ENCODE results near the gene CPPED1. TPM values are rescaled to one million over a fixed set of nuclear protein-coding genes. Genes with fewer than 3 reads are reported as not detected.

Gene CPPED1
- total RNA-seq, 1 experiment from 2014 or later: 7.7 TPM

GRCh38 chr16:12764813-12765488 is 38.7 kb downstream of the CPPED1 start:
- BruUV-seq (replicated peaks): no TSS peak
- no peak overlapping the region for H3K27ac ChIP-seq (ENCODE audit: low read length)
- ChIA-PET POLR2A (ENCODE audit: unreplicated experiment) (no interaction called here), CTCF (no interaction called here)
- no peaks in the 10 kb centered on the region for H3K9me2 ChIP-seq (replicated peaks; ENCODE audit: low read length)
- no peaks in the 10 kb centered on the region for H3K27me3 ChIP-seq (ENCODE audit: low read length)
- no peak overlapping the region for H3K9ac ChIP-seq (ENCODE audit: low read length)
- intact Hi-C loops (cut with micrococcal nuclease): no loop called here
- no peaks in the 10 kb centered on the region for H4K20me1 ChIP-seq (ENCODE audit: low read length)
- no peak overlapping the region for H3K4me3 ChIP-seq (ENCODE audit: low read length)
- ATAC-seq: no peak
- DNase-seq: no peak
- no peak overlapping the region for H2AFZ ChIP-seq (ENCODE audit: low read length)
- TF ChIP-seq EZH2phosphoT487 (IDR thresholded peaks at IDR 0.05; ENCODE audit: borderline replicate concordance, low read length) (no peak), EZH2 (IDR thresholded peaks at IDR 0.05; ENCODE audit: low read length, unreplicated experiment) (no peak), CTCF (conservative IDR thresholded peaks at IDR 0.05; ENCODE audit: low read depth, low read length) (no peak)
- no peak overlapping the region for H3K4me2 ChIP-seq (ENCODE audit: low read length)
- no peaks in the 10 kb centered on the region for H3K4me1 ChIP-seq (ENCODE audit: insufficient read depth, low read length)
- H3K36me3 ChIP-seq (ENCODE audit: low read depth, low read length): no peaks in the 10 kb centered on the region
- no peaks in the 10 kb centered on the region for H3K9me3 ChIP-seq (ENCODE audit: low read length)
- no peaks in the 10 kb centered on the region for H3F3A ChIP-seq (ENCODE audit: low read length, unreplicated experiment)
- no peaks in the 10 kb centered on the region for H3K79me2 ChIP-seq (ENCODE audit: low read length)

- Histone ChIP-seq H3K79me2 (ENCODE audit: low read length) (no peaks in the 10 kb centered on the region), H2AFZ (ENCODE audit: low read length) (no peak overlapping the region), H3K36me3 (ENCODE audit: low read depth, low read length) (no peaks in the 10 kb centered on the region), H3K4me3 (ENCODE audit: low read length) (no peak overlapping the region), H3K27me3 (ENCODE audit: low read length) (no peaks in the 10 kb centered on the region), H3K9me2 (replicated peaks; ENCODE audit: low read length) (no peaks in the 10 kb centered on the region), H3K9me3 (ENCODE audit: low read length) (no peaks in the 10 kb centered on the region), H3K4me2 (ENCODE audit: low read length) (no peak overlapping the region), H3K4me1 (ENCODE audit: insufficient read depth, low read length) (no peaks in the 10 kb centered on the region), H3F3A (ENCODE audit: low read length, unreplicated experiment) (no peaks in the 10 kb centered on the region), H3K9ac (ENCODE audit: low read length) (no peak overlapping the region), H4K20me1 (ENCODE audit: low read length) (no peaks in the 10 kb centered on the region), H3K27ac (ENCODE audit: low read length) (no peak overlapping the region)
- intact Hi-C loops (cut with micrococcal nuclease): no loop called here
- ChIA-PET POLR2A (ENCODE audit: unreplicated experiment) (no interaction called here), CTCF (no interaction called here)
- TF ChIP-seq CTCF (conservative IDR thresholded peaks at IDR 0.05; ENCODE audit: low read depth, low read length): no peak
- TF ChIP-seq EZH2 (IDR thresholded peaks at IDR 0.05; ENCODE audit: low read length, unreplicated experiment): no peak
- TF ChIP-seq EZH2phosphoT487 (IDR thresholded peaks at IDR 0.05; ENCODE audit: borderline replicate concordance, low read length): no peak
- DNase-seq (no peak), ATAC-seq (no peak)
- no TSS peak for BruUV-seq (replicated peaks)
These were observed 40.2 kb downstream of the CPPED1 start for GRCh38 chr16:12763517-12763916.

- intact Hi-C loops (cut with micrococcal nuclease): no loop called here
- H3K4me1 ChIP-seq (ENCODE audit: insufficient read depth, low read length): no peaks in the 10 kb centered on the region
- no peak for DNase-seq
- no peaks in the 10 kb centered on the region for H4K20me1 ChIP-seq (ENCODE audit: low read length)
- H3K9me3 ChIP-seq (ENCODE audit: low read length): no peaks in the 10 kb centered on the region
- no TSS peak for BruUV-seq (replicated peaks)
- H3F3A ChIP-seq (ENCODE audit: low read length, unreplicated experiment): no peaks in the 10 kb centered on the region
- H3K4me3 ChIP-seq (ENCODE audit: low read length): no peak overlapping the region
- no peak overlapping the region for H3K9ac ChIP-seq (ENCODE audit: low read length)
- no peak for TF ChIP-seq EZH2phosphoT487 (IDR thresholded peaks at IDR 0.05; ENCODE audit: borderline replicate concordance, low read length)
- TF ChIP-seq CTCF (conservative IDR thresholded peaks at IDR 0.05; ENCODE audit: low read depth, low read length): no peak
- TF ChIP-seq EZH2 (IDR thresholded peaks at IDR 0.05; ENCODE audit: low read length, unreplicated experiment): no peak
- ChIA-PET POLR2A (ENCODE audit: unreplicated experiment) (no interaction called here), CTCF (no interaction called here)
- H3K79me2 ChIP-seq (ENCODE audit: low read length): no peaks in the 10 kb centered on the region
- no peaks in the 10 kb centered on the region for H3K36me3 ChIP-seq (ENCODE audit: low read depth, low read length)
- H2AFZ ChIP-seq (ENCODE audit: low read length): no peak overlapping the region
- H3K27ac ChIP-seq (ENCODE audit: low read length): no peak overlapping the region
- no peak for ATAC-seq
- no peaks in the 10 kb centered on the region for H3K9me2 ChIP-seq (replicated peaks; ENCODE audit: low read length)
- H3K4me2 ChIP-seq (ENCODE audit: low read length): no peak overlapping the region
- no peaks in the 10 kb centered on the region for H3K27me3 ChIP-seq (ENCODE audit: low read length)
These were observed 42.7 kb downstream of the CPPED1 start for GRCh38 chr16:12760819-12761611.
